ENCODE results near the gene KCNB1.
"Not testable (repeated sequence)": the region's sequence is repeated elsewhere in the genome, so short reads cannot be mapped to it uniquely, and the experiment has no call there.

KCNB1 gene

DNA sequence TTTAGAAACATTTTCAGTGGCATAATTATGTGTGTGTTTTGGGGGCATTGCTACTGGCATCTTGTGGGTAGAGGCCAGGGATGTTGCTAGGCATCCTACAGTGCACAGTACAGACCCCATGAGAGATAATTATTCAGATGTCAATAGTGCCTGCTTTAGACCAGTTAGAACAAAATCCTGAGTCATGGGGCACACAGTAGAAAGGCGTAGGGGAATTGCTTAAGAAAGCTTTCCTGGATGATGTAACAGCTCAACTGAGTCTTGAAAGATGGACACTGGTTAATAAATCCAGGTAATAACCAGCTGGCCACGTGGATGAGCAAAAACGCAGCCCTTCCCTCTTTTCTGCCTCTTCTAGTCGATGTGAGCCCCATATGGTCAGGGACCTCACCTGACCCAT, 51.1 kb downstream of the KCNB1 start:
- no peak for DNase-seq

GRCh38 chr20:49430320-49430719, 52.1 kb downstream of the KCNB1 start:
- DNase-seq = no peak

DNA sequence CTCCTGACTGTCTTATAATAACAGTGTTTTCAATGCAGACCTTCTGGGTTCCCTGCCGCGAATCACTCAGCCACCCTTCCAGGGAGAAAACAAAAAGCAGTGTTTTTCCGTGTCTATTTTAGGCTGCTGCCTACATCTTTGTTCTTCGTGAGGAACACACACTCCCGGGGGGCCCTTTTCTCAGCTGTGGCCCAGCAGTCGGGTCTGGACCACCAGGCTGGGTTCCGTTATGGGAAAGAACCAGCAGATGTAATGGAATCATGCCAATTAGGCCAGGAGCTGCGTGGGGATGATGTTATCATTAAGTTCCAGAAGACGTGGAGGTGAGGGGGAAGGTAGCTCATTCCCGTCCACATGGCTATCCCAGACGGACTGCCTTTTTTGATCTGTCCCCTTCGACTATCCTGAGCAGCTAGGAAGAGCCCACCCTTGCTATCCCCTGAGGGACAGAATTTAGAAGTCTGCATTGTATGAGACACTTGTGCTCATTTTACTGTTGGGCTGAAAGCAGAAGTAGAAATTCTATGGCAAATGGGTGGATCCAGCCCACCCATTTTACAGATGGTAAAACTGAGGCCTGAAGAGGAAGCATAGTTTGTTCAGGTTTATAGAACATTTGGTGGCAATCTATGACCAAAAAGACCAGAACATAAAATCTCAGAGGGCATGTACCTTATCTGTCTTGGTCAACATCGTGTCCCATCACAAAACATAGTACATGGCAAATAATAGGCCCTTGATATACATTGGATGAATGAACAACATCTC, 54.5 kb downstream of the KCNB1 start:
- no peak for DNase-seq

DNA sequence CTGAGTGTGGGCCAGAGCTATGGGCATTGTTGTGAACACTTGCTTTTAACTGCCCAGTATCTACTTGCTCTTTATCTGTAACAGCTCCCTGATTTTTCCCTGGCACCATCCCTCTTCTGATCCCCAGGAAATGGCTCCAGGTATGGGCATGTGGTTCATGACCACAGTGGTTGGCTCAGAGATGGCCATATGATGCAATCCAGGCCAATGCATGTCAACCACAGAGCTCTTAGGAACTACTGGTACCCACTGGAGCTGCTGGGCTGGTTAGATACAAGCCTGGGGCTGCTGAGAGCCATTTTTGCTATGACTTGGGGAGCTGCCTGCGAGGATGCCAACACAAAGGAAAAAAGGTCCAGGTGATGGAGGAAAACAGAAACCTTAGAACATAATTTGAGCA, 55.6 kb downstream of the KCNB1 start:
- no peak for DNase-seq

DNA sequence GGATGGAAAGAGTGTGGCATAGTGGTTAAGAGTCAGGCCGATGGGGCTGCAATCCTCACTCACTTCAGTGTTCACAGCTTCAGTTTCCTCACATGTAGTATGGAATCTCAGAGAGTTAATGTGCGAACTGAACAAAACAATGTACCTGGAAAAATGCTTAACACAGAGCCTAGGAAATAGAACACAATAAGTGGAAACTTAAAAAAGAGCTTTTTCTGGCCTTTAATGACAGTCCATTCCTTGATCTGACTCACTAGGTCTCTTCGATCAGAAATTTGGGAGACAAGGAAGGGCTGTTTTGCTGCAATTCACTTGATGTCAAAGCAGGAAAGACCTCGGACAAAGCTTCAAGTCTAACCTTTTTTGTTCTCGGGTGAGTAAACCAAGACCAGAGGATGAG, 56.1 kb downstream of the KCNB1 start:
- DNase-seq = no peak

DNA sequence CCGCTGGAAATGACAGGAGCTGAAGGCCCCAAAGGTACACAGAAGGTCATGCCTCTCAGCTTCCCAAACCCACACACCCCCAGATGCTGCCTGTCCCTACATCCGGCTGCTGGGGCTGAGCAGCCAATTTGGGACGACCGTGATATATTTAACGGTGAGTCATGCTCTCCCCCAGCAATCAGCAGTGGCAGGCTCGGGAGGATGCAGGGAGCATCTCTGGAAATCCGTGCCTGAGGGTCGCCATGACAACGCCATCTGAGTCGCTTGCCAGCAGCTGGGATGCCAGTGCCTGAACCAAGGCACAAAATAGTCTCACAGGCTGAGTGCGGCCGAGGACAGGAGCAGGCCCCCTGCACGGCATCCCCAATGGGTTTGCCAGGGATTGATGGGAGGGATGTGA, 57.9 kb downstream of the KCNB1 start:
- no peak for DNase-seq

GRCh38 chr20:49422161-49422560, 60.3 kb downstream of the KCNB1 start:
- no peak for DNase-seq

GRCh38 chr20:49420811-49421295, 61.6 kb downstream of the KCNB1 start:
- DNase-seq = no peak

DNA sequence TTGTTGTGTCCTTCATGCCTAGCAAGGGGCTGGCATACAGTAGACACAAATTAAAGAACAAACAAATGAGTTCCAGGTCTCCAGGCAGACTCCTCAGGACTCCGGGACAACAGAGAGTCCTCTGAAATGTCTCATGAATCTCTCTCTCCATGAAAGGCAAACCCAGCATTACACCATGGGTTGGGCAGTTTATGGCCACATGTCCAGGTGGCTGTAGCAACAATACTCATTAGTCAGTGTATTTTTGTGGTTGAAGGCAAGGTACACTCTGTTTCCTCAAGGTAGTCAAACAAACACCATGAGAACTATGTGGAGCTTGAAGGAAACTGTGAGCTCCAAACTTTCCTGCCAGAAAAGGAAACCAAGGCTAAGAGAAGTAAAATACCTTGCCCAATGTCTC, 62.2 kb downstream of the KCNB1 start:
- DNase-seq = no peak

DNA sequence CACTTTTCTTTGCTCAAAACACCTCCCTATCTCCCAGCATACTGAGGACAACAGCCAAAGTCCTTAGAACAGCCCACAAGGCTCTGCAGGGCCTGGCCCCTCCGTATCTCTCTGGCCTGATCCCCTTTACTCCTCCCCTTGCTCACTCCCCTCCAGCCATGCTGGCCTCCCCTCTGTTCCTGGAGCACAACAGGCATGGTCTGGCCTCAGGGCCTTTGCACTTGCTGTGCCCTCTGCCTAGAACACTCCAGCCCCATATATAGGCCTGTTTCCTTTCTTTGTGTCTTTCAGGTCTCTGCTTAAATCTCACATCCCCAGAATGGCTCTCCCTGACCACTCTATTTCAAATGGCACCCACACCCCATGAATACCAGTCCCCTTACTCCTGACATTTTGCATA, 62.7 kb downstream of the KCNB1 start:
- DNase-seq = no peak

GRCh38 chr20:49418809-49419208, 63.7 kb downstream of the KCNB1 start:
- DNase-seq = no peak

DNA sequence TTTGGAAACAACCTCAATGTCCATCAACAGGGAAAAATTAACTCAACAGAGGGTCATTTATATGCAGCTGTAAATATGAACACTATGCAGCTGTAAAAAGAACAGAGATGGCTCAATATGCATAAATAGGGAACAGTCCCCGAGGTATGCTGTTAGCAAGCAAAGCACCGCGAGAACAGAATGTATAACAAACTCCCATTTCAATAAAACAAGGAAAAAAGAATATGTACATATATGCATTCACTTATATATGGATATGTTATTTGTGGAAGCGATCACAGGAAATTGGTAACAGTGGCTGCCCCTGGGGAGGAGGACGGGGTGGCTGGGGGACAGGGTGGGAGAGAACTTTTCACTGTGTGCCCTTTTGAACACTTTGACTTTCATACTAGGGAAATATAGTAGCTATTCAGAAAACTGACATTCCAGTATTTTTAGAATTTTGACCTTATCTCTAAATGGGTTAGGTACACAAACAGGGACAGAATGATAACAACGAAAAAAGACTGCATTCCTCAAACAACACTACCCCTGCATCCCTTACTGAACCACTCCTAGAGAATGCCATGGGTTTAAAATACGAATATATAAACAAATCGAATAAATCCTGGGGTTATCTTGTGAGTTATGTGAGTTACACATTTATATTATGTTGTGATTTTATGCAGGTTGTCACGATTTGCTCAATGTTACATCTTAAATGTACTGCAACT, 64.5 kb downstream of the KCNB1 start:
- no peak for DNase-seq

DNA sequence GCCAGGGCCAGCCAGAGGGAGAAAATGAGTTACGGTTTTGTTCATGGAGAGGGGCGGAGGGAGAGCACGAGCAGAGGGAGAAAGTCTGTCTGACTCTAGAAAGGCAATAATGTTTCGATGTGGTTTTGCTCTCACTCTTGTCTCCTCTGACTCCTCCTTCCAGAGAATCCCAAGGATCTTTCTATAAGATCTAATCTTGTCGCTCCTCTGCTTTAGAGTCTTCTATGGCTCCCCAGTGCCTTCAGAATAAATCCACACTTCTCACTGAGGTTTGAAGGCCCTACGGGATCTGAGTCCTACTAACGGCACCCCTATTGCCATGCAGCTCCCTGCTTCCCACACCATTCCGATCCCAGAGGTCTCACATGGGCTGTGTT, 66.8 kb downstream of the KCNB1 start:
- DNase-seq = no peak

- DNase-seq = no peak
Observed at GRCh38 chr20:49415005-49415667, 67.3 kb downstream of the KCNB1 start.

DNA sequence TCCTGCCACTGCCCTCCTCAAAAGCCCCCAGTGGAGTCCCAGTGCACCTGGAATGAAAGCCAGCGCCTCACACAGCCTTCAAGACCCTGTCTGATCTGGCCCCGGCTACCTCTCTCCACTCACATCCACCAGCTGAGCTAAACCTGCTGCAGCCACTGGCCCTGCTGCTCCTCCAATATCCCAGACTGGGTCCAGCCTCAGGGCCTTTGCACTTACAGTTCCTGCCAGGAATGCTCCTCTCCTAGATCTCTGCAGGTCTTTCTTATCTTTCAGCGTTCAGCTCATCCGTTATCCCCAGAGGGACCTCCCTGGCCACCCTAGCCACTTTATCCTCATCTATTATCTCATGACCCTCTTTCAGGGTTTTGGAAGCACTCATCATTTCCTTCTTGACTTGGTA, 68.8 kb downstream of the KCNB1 start:
- no peak for DNase-seq

- DNase-seq = no peak
Observed at GRCh38 chr20:49412953-49413352, 69.5 kb downstream of the KCNB1 start.

GRCh38 chr20:49412254-49412653, 70.2 kb downstream of the KCNB1 start:
- DNase-seq = no peak

GRCh38 chr20:49411221-49411925, 71.1 kb downstream of the KCNB1 start:
- DNase-seq = no peak

- DNase-seq = not testable (repeated sequence)
Observed at GRCh38 chr20:49409975-49410621, 72.4 kb downstream of the KCNB1 start.

DNA sequence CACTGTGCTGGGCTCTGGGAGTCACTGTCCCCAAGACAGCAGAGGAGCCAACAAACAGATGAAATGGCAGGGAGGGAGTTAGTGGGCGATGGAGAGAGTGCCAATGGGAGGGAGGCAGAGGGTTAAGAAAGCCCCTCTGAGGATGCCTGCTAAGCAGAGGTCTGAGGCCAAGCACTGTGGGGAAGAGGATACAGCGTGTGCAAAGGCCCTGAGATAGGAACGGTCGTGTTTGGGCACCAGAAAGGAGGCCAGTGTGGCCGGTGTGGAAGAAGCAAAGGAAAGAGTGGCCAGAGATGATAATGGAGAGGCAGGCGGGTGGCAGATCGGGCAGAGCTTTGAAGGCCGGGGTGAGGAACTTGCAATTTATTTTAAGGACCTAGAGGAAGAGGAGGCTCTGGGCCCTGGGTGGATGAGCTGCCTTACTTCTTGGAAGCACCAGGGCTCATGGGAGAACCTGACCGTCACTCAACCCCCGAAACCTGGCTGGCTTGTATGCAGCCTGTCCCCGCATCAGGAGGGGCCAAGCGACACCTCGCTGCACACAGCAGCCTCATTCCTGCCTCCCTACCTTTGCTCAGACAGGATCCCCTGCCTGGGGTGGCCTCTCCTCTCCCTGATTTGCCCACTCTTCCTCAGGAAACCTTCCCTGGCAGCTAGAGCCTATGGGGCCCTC, 73.0 kb downstream of the KCNB1 start:
- DNase-seq = no peak

GRCh38 chr20:49408509-49409104, 73.9 kb downstream of the KCNB1 start:
- DNase-seq = no peak

- DNase-seq = no peak
Observed at GRCh38 chr20:49406666-49407065, 75.8 kb downstream of the KCNB1 start.
